ENCODE measurements around the gene TBX3. TPM values are rescaled to one million over a fixed set of nuclear protein-coding genes. Genes with fewer than 3 reads are reported as not detected.

The TBX3 gene
- total RNA-seq, 1 donor from 2014 or later, result 3.0 TPM

DNA sequence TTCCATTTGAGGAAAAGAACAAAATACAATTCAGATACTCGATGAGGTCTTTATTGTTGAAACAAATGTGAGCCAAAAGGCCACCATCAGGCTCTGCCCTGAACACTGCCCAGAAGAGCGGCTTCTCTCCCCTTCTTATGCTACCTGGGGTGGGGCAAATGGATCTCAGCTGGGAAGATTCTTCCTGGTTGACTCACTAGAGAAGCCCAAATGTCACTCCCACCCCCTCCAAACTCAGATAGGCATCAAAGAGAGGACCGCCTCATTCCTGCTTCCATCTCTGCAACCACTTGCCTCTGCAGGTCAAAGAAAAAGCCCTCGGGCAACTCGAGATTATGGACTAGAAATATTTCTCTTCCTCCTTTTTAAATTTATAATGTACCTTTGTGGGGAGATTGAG is 55.8 kb downstream of the TBX3 start:
- H3K4me3 Mint-ChIP-seq (ENCODE audit: unreplicated experiment), result no peak overlapping the region
- H3K27ac Mint-ChIP-seq (ENCODE audit: unreplicated experiment), result no peak overlapping the region
- no peak for TF ChIP-seq CTCF (IDR thresholded peaks at IDR 0.05; ENCODE audit: partially characterized antibody, unreplicated experiment)
- H3K9me3 Mint-ChIP-seq (ENCODE audit: unreplicated experiment), result no peaks in the 10 kb centered on the region
- DNase-seq, result no peak
- no peaks in the 10 kb centered on the region for H3K36me3 Mint-ChIP-seq (ENCODE audit: unreplicated experiment)
- H3K27me3 Mint-ChIP-seq (ENCODE audit: unreplicated experiment), result no peaks in the 10 kb centered on the region
- H3K4me1 Mint-ChIP-seq (ENCODE audit: low read depth, unreplicated experiment), result no peaks in the 10 kb centered on the region

DNA sequence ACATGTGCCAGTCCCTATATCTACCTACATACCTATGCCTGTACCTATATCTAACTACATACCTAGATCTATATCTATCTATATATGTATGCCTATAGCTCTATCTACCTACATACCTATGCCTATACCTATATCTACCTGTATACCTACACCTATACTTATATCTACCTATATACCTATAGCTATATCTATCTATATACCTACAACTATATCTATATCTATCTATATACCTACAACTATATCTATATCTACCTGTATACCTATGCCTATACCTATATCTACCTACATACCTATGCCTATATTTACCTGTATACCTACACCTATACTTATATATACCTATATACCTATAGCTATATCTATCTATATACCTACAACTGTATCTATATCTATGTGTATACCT is 56.6 kb downstream of the TBX3 start:
- TF ChIP-seq CTCF (IDR thresholded peaks at IDR 0.05; ENCODE audit: partially characterized antibody, unreplicated experiment), result no peak
- Mint-ChIP-seq H3K27ac (ENCODE audit: unreplicated experiment) (no peak overlapping the region), H3K4me1 (ENCODE audit: low read depth, unreplicated experiment) (no peaks in the 10 kb centered on the region), H3K27me3 (ENCODE audit: unreplicated experiment) (no peaks in the 10 kb centered on the region), H3K4me3 (ENCODE audit: unreplicated experiment) (no peak overlapping the region), H3K36me3 (ENCODE audit: unreplicated experiment) (no peaks in the 10 kb centered on the region), H3K9me3 (ENCODE audit: unreplicated experiment) (no peaks in the 10 kb centered on the region)
- no peak for DNase-seq

DNA sequence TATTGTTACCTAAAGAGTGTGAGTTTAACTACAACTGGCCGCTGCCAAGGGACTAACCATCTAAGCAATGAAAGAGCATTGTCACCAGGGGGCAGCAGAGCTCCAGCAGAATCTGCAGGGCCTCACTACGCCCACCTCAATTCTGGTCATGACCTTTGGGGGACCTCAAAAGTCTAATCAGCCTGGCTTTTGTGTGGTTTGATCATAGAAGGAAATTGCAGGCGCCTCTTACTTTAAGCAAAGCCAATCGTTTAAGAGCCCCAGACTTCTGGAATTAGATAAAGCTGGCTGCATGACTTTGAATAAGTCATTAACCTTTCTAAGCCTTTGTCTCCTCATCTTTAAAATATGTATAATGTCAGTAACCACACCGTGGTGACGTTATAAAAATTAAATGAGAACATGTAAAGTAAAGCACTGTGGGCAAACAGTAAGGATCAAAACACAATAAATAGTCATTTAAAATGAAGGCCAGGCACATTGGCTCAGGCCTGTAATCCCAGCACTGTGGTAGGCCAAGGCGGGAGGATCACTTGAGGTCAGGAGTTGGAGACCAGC is 58.6 kb downstream of the TBX3 start:
- H3K4me3 Mint-ChIP-seq (ENCODE audit: unreplicated experiment), result no peak overlapping the region
- H3K27me3 Mint-ChIP-seq (ENCODE audit: unreplicated experiment), result peaks cover 2% of the 10 kb centered on the region
- peak; percentile 81 for DNase-seq
- H3K4me1 Mint-ChIP-seq (ENCODE audit: low read depth, unreplicated experiment), result no peaks in the 10 kb centered on the region
- TF ChIP-seq CTCF (IDR thresholded peaks at IDR 0.05; ENCODE audit: partially characterized antibody, unreplicated experiment), result peak; percentile 79
- no peaks in the 10 kb centered on the region for H3K36me3 Mint-ChIP-seq (ENCODE audit: unreplicated experiment)
- no peak overlapping the region for H3K27ac Mint-ChIP-seq (ENCODE audit: unreplicated experiment)
- H3K9me3 Mint-ChIP-seq (ENCODE audit: unreplicated experiment), result no peaks in the 10 kb centered on the region

GRCh38 chr12:114623737-114624136 is 60.2 kb downstream of the TBX3 start:
- DNase-seq, result no peak
- peaks cover 2% of the 10 kb centered on the region for H3K27me3 Mint-ChIP-seq (ENCODE audit: unreplicated experiment)
- H3K4me3 Mint-ChIP-seq (ENCODE audit: unreplicated experiment), result no peak overlapping the region
- TF ChIP-seq CTCF (IDR thresholded peaks at IDR 0.05; ENCODE audit: partially characterized antibody, unreplicated experiment), result no peak
- no peak overlapping the region for H3K27ac Mint-ChIP-seq (ENCODE audit: unreplicated experiment)
- H3K4me1 Mint-ChIP-seq (ENCODE audit: low read depth, unreplicated experiment), result no peaks in the 10 kb centered on the region
- H3K36me3 Mint-ChIP-seq (ENCODE audit: unreplicated experiment), result no peaks in the 10 kb centered on the region
- no peaks in the 10 kb centered on the region for H3K9me3 Mint-ChIP-seq (ENCODE audit: unreplicated experiment)

Data from glutamatergic neuron (in vitro differentiated cells).